ENCODE data around the gene ZNF567.

DNA sequence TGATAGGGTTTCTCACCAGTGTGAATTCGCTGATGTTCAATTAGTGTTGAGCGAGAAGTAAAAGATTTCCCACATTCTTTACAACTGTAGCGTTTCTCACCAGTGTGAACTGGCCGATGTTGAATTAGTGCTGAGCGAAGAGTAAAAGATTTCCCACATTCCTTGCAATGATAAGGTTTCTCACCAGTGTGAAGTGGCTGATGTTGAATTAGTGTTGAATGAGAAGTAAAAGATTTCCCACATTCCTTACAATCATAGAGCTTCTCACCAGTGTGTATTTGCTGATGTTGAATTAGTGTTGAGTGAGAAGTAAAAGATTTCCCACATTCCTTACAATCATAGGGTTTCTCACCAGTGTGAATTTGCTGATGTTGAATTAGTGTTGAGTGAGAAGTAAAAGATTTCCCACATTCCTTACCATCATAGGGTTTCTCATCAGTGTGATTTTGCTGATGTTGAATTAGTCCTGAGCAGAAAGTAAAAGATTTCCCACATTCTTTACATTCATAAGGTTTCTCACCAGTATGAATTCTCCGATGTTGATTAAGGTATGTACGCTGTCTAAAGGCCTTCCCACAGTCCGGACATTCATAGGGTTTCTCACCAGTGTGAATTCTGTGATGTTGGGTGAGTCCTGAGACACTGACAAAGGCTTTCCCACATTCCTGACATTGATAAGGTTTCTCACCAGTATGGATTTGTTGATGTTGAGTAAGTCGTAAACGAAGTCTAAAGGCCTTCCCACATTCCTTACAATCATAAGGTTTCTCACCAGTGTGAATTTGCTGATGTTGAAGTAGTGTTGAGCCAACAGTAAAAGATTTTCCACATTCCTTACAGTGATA, 61.2 kb downstream of the ZNF567 start:
- TF ChIP-seq, protein P1, sequence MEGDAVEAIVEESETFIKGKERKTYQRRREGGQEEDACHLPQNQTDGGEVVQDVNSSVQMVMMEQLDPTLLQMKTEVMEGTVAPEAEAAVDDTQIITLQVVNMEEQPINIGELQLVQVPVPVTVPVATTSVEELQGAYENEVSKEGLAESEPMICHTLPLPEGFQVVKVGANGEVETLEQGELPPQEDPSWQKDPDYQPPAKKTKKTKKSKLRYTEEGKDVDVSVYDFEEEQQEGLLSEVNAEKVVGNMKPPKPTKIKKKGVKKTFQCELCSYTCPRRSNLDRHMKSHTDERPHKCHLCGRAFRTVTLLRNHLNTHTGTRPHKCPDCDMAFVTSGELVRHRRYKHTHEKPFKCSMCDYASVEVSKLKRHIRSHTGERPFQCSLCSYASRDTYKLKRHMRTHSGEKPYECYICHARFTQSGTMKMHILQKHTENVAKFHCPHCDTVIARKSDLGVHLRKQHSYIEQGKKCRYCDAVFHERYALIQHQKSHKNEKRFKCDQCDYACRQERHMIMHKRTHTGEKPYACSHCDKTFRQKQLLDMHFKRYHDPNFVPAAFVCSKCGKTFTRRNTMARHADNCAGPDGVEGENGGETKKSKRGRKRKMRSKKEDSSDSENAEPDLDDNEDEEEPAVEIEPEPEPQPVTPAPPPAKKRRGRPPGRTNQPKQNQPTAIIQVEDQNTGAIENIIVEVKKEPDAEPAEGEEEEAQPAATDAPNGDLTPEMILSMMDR (conservative IDR thresholded peaks at IDR 0.05; ENCODE audit: low read length): no peak
- no peak for TF ChIP-seq EZH2phosphoT487 (IDR thresholded peaks at IDR 0.05; ENCODE audit: borderline replicate concordance)

Measured in Loucy (cell line).